ENCODE measurements around the gene RIMBP2.

Gene RIMBP2

DNA sequence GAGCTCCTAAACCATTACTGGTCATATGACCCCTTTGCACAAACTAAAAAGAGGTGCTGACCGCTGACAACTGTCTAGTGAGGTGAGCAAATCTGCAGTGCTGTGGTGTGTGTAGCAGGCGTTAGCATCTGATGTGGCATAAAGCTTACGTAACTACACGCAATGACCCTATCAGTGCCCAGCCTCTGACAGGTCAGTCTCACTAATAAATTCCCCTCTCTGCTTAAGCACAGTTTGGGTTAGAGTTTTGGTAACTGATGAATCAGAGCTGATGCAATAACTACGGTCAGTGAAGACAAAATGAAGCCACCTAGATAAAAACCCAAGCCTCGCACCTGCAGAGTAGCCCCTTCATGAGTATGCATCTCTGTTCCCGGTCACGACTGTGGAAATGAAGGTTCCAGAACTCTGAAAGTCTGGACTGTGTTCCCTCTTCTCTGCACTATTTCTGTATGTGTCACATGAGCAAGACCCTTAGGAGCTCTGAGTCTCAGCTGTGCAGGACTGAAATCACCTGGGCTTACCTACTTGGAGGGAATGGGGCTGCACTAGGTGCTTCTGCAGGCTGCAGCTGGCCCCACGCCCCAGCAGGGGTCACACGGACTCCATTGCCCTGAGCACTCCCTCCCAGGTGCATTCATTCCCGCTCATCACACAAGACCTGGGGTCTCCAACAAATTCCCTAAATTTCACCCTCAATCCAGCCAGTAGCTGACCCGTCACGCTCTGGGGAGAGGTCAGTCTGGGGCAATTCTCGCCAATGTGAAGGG lies 54.4 kb downstream of the RIMBP2 start:
- H3K4me3 ChIP-seq (replicated peaks; ENCODE audit: low read depth, low read length), result no peak overlapping the region
- DNase-seq (ENCODE audit: extremely low read depth, low read depth), result no peak
- TF ChIP-seq, protein P1, sequence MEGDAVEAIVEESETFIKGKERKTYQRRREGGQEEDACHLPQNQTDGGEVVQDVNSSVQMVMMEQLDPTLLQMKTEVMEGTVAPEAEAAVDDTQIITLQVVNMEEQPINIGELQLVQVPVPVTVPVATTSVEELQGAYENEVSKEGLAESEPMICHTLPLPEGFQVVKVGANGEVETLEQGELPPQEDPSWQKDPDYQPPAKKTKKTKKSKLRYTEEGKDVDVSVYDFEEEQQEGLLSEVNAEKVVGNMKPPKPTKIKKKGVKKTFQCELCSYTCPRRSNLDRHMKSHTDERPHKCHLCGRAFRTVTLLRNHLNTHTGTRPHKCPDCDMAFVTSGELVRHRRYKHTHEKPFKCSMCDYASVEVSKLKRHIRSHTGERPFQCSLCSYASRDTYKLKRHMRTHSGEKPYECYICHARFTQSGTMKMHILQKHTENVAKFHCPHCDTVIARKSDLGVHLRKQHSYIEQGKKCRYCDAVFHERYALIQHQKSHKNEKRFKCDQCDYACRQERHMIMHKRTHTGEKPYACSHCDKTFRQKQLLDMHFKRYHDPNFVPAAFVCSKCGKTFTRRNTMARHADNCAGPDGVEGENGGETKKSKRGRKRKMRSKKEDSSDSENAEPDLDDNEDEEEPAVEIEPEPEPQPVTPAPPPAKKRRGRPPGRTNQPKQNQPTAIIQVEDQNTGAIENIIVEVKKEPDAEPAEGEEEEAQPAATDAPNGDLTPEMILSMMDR (IDR thresholded peaks at IDR 0.05; ENCODE audit: low read depth, low read length, missing control alignments), result no peak

DNA sequence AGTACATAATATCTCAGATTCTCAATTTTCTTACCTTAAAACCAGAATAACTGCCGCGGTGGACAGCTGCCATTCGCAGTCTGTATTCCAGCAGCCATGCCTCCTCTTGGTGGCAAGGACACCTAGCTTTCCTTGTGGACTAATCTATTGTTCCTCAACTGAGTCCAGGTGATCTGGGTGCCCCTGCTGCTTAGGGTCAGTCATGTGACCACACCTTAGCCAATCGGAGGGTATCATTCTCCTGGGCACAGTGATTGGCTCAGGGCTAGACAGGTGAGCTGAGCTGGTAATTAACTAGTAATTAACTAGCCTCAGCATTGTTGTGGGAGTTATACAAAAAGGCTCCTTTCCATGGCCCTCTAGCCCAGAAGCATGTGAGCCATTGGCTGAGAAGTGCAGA lies 55.0 kb downstream of the RIMBP2 start:
- H3K4me3 ChIP-seq (replicated peaks; ENCODE audit: low read depth, low read length), result no peak overlapping the region
- DNase-seq (ENCODE audit: extremely low read depth, low read depth), result no peak
- TF ChIP-seq, protein P1 (IDR thresholded peaks at IDR 0.05; ENCODE audit: low read depth, low read length, missing control alignments), result no peak

DNA sequence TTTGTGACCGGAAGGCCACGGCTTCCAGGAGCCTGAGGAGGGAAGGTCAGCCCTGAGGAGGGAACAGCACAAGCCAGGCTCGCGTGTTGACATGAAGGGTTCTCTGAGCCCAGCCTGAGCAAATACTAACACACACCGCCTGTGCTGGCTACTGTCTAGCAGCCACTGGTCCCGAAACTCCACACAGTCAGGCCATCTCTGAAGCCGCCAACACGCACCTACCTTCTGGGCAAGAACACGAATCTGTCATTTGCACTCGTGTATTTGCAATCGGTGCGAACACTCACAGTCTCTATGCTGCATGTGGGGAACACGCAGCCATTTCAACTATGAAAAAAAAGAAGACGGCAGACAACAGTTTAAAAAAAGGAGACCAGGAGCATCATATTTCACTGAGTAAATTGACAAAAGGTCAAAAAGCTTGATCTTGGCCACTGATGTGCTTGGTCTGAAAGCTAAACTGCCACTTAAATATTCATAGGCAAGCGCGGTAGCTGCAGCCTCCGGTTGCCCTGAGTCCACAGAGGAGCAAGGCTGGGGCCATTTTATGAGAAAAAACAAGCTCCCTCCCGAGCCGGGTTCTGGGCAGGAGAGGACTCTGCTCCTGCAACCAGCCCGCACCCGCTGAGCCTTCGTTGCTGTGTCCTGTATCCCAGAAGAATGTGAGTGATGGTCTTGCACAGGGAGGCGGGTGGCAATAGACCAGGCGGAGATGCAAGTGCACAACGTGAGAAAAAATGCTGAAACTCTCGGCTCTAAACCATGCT lies 57.8 kb downstream of the RIMBP2 start:
- DNase-seq (ENCODE audit: extremely low read depth, low read depth), result no peak
- no peak overlapping the region for H3K4me3 ChIP-seq (replicated peaks; ENCODE audit: low read depth, low read length)
- TF ChIP-seq, protein P1 (IDR thresholded peaks at IDR 0.05; ENCODE audit: low read depth, low read length, missing control alignments), result no peak

DNA sequence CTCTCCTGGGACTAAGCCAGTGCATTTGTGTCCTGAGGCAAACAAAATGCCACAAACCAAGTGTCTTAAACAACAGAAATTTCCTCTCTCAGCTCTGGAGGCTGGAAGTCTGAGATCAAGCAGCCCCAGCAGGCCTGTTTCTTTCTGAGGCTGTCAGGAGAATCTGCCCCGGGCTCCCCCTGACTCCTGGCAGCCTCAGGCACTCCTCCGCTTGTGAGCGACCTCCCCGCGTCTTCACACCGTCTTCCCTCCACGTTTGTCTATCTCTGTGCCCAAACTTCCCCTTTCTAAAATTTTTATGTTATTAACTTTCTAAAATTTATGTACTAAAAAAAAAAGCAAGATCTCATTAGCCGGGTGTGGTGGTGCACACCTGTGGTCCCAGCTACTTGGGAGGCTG lies 59.7 kb downstream of the RIMBP2 start:
- no peak for DNase-seq (ENCODE audit: extremely low read depth, low read depth)
- TF ChIP-seq, protein P1 (IDR thresholded peaks at IDR 0.05; ENCODE audit: low read depth, low read length, missing control alignments), result no peak
- no peak overlapping the region for H3K4me3 ChIP-seq (replicated peaks; ENCODE audit: low read depth, low read length)

DNA sequence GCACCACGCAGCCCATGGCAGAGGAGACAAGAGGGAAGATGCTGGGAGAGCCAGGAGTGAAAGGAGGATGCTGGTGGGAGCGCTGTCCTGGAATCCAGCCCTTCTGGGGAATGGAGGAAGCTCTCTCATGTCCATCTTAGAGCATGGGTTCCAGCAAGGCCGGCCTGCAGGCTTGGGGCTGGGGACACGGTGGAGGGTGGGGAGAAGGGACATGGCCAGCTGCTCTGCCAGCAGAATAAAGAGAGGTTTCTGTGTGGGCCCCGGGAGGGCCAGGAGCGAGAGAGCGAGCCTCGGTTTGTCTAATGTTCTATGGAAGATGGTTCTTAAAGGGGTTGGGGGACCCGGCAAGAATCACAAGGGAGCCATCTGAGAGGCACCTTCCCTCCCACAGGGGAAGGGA lies 60.2 kb downstream of the RIMBP2 start:
- DNase-seq (ENCODE audit: extremely low read depth, low read depth), result no peak
- TF ChIP-seq, protein P1 (IDR thresholded peaks at IDR 0.05; ENCODE audit: low read depth, low read length, missing control alignments), result no peak
- H3K4me3 ChIP-seq (replicated peaks; ENCODE audit: low read depth, low read length), result no peak overlapping the region

DNA sequence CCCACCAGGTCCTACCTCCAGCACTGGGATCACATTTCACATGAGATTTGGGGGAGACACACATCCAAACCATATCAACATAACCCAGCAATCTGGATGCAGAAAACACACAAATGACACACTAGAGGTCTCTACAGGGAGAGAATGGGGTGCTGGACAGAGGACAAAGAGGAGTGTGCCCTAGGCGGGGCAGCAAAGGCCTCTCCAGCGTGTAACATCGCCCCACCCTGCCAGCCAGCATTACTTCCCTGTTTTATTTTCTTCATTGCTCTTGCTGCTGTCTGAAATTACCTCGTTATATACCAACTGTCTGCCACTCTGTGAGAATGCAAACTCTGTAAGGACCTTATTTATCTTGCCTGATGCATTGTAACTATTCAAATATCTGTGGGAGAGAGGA lies 61.1 kb downstream of the RIMBP2 start:
- H3K4me3 ChIP-seq (replicated peaks; ENCODE audit: low read depth, low read length), result no peak overlapping the region
- no peak for DNase-seq (ENCODE audit: extremely low read depth, low read depth)
- TF ChIP-seq, protein P1 (IDR thresholded peaks at IDR 0.05; ENCODE audit: low read depth, low read length, missing control alignments), result no peak

All from HFF-Myc (cell line).